ENCODE measurements around the gene TH. TPM values are rescaled to one million over a fixed set of nuclear protein-coding genes. Genes with fewer than 3 reads are reported as not detected.

Gene TH
- total and polyA plus RNA-seq, 2 of the 8 experiments (the other 6 are each of a cell fraction or from before 2014, with no cell fraction given): 0.09 TPM; not detected in 1

DNA sequence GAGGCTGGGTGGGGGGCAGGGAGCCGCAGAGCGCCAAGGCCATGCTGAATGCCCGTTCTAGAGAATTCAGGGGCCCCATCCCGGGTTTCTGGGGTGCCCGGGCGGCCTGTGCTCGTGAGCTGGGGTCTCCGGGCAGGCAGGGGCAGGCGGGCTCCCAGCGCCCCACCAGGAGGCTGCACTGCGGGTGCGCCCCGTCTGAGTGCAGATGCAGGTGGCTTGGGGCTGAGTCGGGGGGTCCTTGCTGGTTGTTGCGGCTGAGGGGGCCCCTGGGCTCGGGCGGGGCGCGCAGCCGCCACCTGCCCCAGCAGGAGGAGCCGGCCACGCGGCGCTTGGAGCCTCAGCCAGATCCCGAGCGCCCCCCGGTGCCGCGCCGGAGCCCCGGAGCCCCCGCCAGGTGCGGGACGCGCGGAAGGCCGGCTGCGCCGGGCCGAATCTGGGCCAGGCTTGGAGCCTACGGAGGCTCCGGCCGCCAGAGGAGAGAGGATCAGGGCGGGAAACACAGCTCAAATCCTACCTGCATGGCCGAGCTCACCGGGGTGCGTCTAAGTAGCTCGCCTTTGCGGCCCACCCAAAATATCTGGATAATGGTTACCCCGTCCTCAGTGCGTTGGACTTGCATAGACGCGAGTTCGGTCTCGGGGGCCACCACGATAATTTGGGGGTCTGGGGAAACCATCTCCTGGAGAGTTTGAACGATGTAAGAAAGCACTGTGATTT, 31.8 kb downstream of the TH start:
- Histone ChIP-seq H3K4me2 (ENCODE audit: insufficient read depth in 1 of 2, low read depth in 2 of 2, low read length in 2 of 2) (peak overlapping the region; percentile 60 to 66), H3K23me2 (ENCODE audit: low read depth, low read length) (peaks cover 11% of the 10 kb centered on the region; the same call in 1 of the 2 replicates), H2BK20ac (ENCODE audit: low read length) (no peak overlapping the region), H3K56ac (replicated peaks; ENCODE audit: insufficient read length, low read depth, low read length) (no peak overlapping the region), H2BK5ac (ENCODE audit: low read depth, low read length) (no peak overlapping the region), H3K9ac (replicated peaks in 1 of 4; ENCODE audit: extremely low read depth in 1 of 4, low read depth in 3 of 4, low read length in 3 of 4) (no peak overlapping the region), H3K18ac (ENCODE audit: extremely low read depth, low read length) (no peak overlapping the region; the same call in 1 of the 2 replicates), H3K9me3 (ENCODE audit: insufficient read depth in 2 of 2, low read depth in 1 of 2, low read length in 1 of 2) (no peaks in the 10 kb centered on the region), H4K20me1 (replicated peaks in 1 of 2; ENCODE audit: control insufficient read depth in 1 of 2, insufficient read depth in 2 of 2, low read length in 2 of 2) (peaks cover 12 to 18% of the 10 kb centered on the region in 2 experiments), H3K79me1 (ENCODE audit: low read depth, low read length) (no peaks in the 10 kb centered on the region), H2BK120ac (replicated peaks; ENCODE audit: low read depth, low read length) (no peak overlapping the region), H3K14ac (ENCODE audit: insufficient read length) (no peak overlapping the region), H2BK15ac (ENCODE audit: low read length) (no peak overlapping the region), H2AK5ac (ENCODE audit: low read depth, low read length) (no peak overlapping the region), H3K36me3 (ENCODE audit: control insufficient read depth in 2 of 4, insufficient read depth in 4 of 4, low read length in 3 of 4) (peaks cover 0 to 3% (median 0%) of the 10 kb centered on the region in 4 experiments; a peak in 1 of 8 replicates), H4K5ac (ENCODE audit: insufficient read length, low read depth, low read length) (no peak overlapping the region), H3K4me3 (ENCODE audit: extremely low read depth in 1 of 4, insufficient read depth in 2 of 4, low read depth in 3 of 4, low read length in 4 of 4) (peak overlapping the region in 1 of 4 experiments; percentile 48; a peak in 3 of 8 replicates), H3K27ac (ENCODE audit: low read depth, low read length) (no peak overlapping the region), H2AFZ (ENCODE audit: low read length) (no peak overlapping the region), H3K79me2 (ENCODE audit: control insufficient read depth in 1 of 2, insufficient read depth in 2 of 2, low read length in 2 of 2) (no peaks in the 10 kb centered on the region), H3K27me3 (replicated peaks in 1 of 4; ENCODE audit: control insufficient read depth in 3 of 4, extremely low read depth in 1 of 4, insufficient read depth in 3 of 4, low read length in 3 of 4) (peaks cover 75 to 97% (median 95%) of the 10 kb centered on the region in 4 experiments), H3K4me1 (replicated peaks in 1 of 4; ENCODE audit: control insufficient read depth in 3 of 4, insufficient read depth in 4 of 4, low read length in 3 of 4) (peaks cover 0 to 10% (median 4%) of the 10 kb centered on the region in 4 experiments; a peak in 6 of 7 replicates), H4K8ac (ENCODE audit: extremely low read depth, insufficient read depth, low read length) (no peak overlapping the region; the same call in 1 of the 2 replicates), H4K91ac (replicated peaks; ENCODE audit: insufficient read length, low read length) (no peak overlapping the region), H2BK12ac (ENCODE audit: low read depth, low read length) (no peak overlapping the region), H3K23ac (ENCODE audit: insufficient read length) (no peak overlapping the region), H3K4ac (replicated peaks; ENCODE audit: insufficient read length, low read depth, low read length) (no peak overlapping the region)
- FAIRE-seq: no peak
- WGBS, 2 experiments (ENCODE audit: extremely low coverage in 1 of 2, insufficient coverage in 1 of 2, insufficient read length in 1 of 2, insufficient replicate concordance in 2 of 2, low coverage in 1 of 2, low lambda C conversion rate in 2 of 2, missing lambda C conversion rate in 1 of 2): 7% methylated on average over 24 of the region's 57 CpGs; no CpG with 5 or more reads in 1 of the 2 experiments
- POLR2A ChIA-PET (ENCODE audit: partially characterized antibody): interaction anchor here (0.5 kb wide), 1 partner anchor 135 kb away, joined by 3 read pairs; no protein-coding TSS in a partner anchor
- CTCF ChIA-PET (ENCODE audit: partially characterized antibody): interaction anchor here (1.2 to 12.3 kb wide), 5 partner anchors 12 to 307 kb away, joined by 3 to 170 read pairs (median 11); no protein-coding TSS in a partner anchor
- DNase-seq (ENCODE audit: low read depth in 1 of 2, low spot score in 2 of 2): no peak
- TF ChIP-seq SRF (IDR thresholded peaks at IDR 0.05; ENCODE audit: low read depth, low read length) (no peak), ASH2L (IDR thresholded peaks at IDR 0.05; ENCODE audit: low read length) (no peak), POLR2A (IDR thresholded peaks at IDR 0.05; ENCODE audit: control extremely low read depth in 1 of 2, low read depth in 2 of 2, low read length in 2 of 2) (no peak)
- TF ChIP-seq, protein P1, sequence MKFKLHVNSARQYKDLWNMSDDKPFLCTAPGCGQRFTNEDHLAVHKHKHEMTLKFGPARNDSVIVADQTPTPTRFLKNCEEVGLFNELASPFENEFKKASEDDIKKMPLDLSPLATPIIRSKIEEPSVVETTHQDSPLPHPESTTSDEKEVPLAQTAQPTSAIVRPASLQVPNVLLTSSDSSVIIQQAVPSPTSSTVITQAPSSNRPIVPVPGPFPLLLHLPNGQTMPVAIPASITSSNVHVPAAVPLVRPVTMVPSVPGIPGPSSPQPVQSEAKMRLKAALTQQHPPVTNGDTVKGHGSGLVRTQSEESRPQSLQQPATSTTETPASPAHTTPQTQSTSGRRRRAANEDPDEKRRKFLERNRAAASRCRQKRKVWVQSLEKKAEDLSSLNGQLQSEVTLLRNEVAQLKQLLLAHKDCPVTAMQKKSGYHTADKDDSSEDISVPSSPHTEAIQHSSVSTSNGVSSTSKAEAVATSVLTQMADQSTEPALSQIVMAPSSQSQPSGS (IDR thresholded peaks at IDR 0.05; ENCODE audit: low read length): no peak
- TF ChIP-seq, protein P2, sequence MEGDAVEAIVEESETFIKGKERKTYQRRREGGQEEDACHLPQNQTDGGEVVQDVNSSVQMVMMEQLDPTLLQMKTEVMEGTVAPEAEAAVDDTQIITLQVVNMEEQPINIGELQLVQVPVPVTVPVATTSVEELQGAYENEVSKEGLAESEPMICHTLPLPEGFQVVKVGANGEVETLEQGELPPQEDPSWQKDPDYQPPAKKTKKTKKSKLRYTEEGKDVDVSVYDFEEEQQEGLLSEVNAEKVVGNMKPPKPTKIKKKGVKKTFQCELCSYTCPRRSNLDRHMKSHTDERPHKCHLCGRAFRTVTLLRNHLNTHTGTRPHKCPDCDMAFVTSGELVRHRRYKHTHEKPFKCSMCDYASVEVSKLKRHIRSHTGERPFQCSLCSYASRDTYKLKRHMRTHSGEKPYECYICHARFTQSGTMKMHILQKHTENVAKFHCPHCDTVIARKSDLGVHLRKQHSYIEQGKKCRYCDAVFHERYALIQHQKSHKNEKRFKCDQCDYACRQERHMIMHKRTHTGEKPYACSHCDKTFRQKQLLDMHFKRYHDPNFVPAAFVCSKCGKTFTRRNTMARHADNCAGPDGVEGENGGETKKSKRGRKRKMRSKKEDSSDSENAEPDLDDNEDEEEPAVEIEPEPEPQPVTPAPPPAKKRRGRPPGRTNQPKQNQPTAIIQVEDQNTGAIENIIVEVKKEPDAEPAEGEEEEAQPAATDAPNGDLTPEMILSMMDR (IDR thresholded peaks at IDR 0.05; ENCODE audit: control extremely low read depth in 1 of 3, insufficient read depth in 1 of 3, low read depth in 1 of 3, low read length in 3 of 3): 0 out of 4 replicates have a peak, but pooled peaks of 1 of the 3 experiments have one; percentile 18
- TF ChIP-seq, protein P3, sequence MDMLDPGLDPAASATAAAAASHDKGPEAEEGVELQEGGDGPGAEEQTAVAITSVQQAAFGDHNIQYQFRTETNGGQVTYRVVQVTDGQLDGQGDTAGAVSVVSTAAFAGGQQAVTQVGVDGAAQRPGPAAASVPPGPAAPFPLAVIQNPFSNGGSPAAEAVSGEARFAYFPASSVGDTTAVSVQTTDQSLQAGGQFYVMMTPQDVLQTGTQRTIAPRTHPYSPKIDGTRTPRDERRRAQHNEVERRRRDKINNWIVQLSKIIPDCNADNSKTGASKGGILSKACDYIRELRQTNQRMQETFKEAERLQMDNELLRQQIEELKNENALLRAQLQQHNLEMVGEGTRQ (IDR thresholded peaks at IDR 0.05; ENCODE audit: low read length): no peak
